Measurements from ENCODE around the gene GBGT1.
"Not testable (repeated sequence)": the region's sequence is repeated elsewhere in the genome, so short reads cannot be mapped to it uniquely, and the experiment has no call there.

The GBGT1 gene

DNA sequence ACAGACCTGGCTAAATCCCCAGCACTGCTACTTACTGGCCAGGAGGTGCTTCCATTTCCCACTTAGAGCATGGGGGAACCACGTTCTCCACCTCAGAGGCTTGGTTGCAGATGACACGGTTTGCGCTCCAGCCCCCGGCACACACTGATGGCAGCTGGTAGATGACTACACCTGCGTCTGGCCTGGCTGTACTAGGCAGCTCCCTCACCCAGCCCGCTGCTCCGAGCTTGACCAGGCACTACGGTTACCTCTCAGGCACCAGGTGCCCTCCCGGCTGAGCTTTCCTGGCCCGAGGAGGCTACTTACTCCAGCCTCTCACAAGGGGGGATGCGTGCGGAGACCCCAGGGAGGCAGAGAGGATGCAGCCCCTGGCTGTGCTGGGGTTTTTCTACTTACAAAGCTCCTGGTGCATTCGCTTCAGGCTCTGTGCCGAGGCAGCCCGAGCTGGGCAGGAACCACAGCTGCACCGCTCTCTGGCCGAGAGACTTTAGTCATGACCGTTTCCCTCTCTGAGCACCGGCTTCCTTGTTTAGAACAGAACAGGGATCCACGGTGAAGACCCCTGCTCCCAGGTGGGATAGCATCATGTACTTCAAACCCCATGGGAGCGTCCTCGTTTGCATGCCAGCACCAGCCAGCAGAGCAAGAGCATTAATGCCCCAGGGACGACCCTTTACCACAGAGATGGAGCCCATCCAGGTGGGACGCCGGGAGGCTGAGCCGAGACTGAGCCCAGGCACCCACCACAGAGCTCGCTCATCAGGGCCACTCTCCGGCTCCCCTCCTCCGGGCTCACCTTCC is 7.6 kb upstream of the GBGT1 start:
- TF ChIP-seq, protein P1, sequence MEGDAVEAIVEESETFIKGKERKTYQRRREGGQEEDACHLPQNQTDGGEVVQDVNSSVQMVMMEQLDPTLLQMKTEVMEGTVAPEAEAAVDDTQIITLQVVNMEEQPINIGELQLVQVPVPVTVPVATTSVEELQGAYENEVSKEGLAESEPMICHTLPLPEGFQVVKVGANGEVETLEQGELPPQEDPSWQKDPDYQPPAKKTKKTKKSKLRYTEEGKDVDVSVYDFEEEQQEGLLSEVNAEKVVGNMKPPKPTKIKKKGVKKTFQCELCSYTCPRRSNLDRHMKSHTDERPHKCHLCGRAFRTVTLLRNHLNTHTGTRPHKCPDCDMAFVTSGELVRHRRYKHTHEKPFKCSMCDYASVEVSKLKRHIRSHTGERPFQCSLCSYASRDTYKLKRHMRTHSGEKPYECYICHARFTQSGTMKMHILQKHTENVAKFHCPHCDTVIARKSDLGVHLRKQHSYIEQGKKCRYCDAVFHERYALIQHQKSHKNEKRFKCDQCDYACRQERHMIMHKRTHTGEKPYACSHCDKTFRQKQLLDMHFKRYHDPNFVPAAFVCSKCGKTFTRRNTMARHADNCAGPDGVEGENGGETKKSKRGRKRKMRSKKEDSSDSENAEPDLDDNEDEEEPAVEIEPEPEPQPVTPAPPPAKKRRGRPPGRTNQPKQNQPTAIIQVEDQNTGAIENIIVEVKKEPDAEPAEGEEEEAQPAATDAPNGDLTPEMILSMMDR (IDR thresholded peaks at IDR 0.05; ENCODE audit: control insufficient read depth, insufficient read depth, low read depth, low read length, missing control alignments) = no peak
- DNase-seq (ENCODE audit: low read depth) = no peak
- H3K4me3 ChIP-seq (ENCODE audit: control insufficient read depth, low read depth, low read length) = no peak overlapping the region

DNA sequence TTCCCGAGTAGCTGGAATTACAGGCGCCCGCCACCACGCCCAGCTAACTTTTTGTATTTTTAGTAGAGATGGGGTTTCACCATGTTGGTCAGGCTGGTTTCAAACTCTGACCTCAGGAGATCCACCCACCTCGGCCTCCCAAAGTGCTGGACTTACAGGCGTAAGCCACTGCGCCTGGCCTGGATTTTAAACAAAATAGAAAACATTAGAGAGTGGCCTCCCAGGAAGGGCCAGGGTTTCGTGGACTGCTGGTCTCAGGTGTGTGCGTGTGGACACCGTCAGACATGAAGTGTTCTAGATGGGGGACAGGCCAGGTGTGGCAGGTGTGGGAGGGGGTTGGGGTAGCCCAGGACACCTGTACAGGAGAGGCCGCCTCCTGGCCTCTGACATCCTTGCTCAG is 7.0 kb upstream of the GBGT1 start:
- H3K4me3 ChIP-seq (ENCODE audit: control insufficient read depth, low read depth, low read length) = no peak overlapping the region
- no peak for DNase-seq (ENCODE audit: low read depth)
- TF ChIP-seq, protein P1 (IDR thresholded peaks at IDR 0.05; ENCODE audit: control insufficient read depth, insufficient read depth, low read depth, low read length, missing control alignments) = no peak

DNA sequence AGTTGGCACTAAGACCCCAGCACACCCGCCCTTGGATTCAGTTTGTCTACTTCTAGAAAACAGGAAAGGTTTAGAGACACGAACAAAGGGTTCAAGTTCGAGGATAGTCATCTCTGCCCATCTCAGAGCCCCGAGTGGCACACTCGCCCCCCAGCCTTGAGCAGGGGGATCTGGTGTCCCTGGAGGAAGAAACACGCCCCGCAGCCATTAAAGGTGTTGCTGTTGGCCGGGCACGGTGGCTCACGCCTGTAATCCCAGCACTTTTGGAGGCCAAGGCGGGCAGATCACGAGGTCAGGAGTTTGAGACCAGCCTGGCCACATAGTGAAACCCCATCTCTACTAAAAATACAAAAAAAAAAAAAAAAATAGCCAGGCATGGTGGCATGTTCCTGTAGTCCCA is 6.0 kb upstream of the GBGT1 start:
- not testable (repeated sequence) for DNase-seq (ENCODE audit: low read depth); H3K4me3 ChIP-seq (ENCODE audit: control insufficient read depth, low read depth, low read length)

DNA sequence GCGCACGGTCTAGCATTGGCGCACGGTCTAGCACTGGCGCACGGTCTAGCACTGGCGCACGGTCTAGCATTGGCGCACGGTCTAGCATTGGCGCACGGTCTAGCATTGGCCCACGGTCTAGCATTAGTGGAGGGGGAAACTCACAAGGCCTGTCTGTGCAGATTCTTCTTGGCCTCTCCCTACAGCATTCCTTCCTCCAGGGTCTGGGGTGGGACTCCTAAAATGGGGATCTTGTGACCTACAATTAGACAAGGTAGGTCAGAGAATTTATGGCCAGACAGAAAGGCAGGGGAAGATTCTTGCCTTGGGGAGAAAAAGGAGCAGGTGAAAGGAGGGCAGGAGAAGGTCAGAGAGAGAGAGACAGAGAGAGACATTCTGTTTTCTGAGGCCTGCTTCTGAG is 5.4 kb upstream of the GBGT1 start:
- no peak overlapping the region for H3K4me3 ChIP-seq (ENCODE audit: control insufficient read depth, low read depth, low read length)
- TF ChIP-seq, protein P1 (IDR thresholded peaks at IDR 0.05; ENCODE audit: control insufficient read depth, insufficient read depth, low read depth, low read length, missing control alignments) = no peak
- no peak for DNase-seq (ENCODE audit: low read depth)

DNA sequence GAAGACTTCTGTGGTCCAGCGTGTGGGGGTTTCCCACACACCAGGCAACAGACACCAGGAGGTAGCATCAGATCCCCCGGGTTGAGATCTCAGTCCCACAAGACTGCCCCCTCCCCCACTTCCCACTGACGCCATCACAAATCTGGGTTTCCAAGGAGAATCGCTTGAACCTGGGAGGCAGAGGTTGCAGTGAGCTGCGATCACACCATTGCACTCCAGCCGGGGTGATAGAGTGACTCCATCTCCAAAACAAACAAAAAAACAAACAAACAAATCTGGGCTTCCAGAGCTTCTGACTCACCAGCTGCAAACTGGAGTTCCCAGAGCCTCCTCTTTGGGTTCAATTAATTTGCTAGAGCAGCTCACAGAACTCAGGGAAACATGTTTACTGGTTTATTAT is 4.7 kb upstream of the GBGT1 start:
- H3K4me3 ChIP-seq (ENCODE audit: control insufficient read depth, low read depth, low read length) = no peak overlapping the region
- DNase-seq (ENCODE audit: low read depth) = no peak
- TF ChIP-seq, protein P1 (IDR thresholded peaks at IDR 0.05; ENCODE audit: control insufficient read depth, insufficient read depth, low read depth, low read length, missing control alignments) = no peak

DNA sequence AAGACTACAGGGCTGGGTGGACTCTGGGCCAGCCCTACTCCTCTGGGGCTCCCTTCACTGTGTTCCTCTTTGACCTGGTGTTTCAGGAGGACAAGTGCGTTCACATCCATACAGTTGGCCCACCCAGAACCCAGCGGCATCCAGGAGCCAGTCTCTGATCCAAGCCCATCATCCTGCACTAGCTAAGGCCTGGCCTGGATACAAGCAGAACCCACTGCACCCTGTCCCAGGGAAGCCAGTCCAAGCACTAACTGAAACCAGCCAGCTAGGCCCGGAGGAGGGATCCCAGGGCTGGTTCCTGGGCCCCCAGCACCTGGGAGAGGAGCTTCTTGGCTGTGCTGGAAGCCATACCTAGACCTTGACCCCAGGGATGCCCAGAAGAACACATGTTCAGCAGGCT is 4.1 kb upstream of the GBGT1 start:
- H3K4me3 ChIP-seq (ENCODE audit: control insufficient read depth, low read depth, low read length) = no peak overlapping the region
- DNase-seq (ENCODE audit: low read depth) = no peak
- TF ChIP-seq, protein P1 (IDR thresholded peaks at IDR 0.05; ENCODE audit: control insufficient read depth, insufficient read depth, low read depth, low read length, missing control alignments) = no peak

DNA sequence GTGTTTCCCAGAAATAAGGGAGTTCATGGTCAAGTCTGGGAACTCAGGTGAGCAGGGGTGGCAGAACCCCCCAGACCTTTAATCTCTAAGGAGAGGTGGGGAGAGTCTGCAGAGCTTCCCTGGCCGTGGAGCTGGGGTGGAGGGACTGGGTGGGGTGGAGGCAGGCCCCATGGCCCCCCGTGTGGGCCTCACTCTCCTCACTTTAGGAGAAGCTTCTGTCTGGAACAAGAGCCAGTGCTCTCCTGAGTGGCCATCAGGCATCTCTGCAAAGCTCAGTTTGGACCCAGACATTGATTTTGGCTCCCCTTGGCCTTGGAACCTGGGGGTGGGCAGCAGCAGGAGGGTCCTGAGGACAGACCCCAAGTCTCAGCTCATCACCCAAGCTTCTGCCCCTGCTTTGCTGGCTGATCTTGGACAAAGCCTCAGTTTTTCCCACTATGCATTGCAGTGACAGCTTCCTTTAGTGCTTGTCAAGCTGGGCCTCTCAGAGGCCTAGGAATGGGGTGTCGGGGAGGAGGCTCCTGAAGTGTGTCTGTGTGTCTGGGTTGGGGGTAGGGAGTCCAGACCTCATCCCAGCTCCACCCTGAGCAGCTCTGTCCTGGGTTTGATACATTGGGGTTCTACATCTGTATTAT is 3.5 kb upstream of the GBGT1 start:
- TF ChIP-seq, protein P1 (IDR thresholded peaks at IDR 0.05; ENCODE audit: control insufficient read depth, insufficient read depth, low read depth, low read length, missing control alignments) = no peak
- no peak for DNase-seq (ENCODE audit: low read depth)
- H3K4me3 ChIP-seq (ENCODE audit: control insufficient read depth, low read depth, low read length) = no peak overlapping the region

Measured in AG09309 (cell line).